ENCODE data around the gene MTMR8. TPM values are rescaled to one million over a fixed set of nuclear protein-coding genes. Genes with fewer than 3 reads are reported as not detected.

MTMR8 gene
- total and polyA plus RNA-seq, 2 donors (not counting 3 experiments of a cell fraction or from before 2014, with no cell fraction given) = 0.23 to 0.75 TPM

DNA sequence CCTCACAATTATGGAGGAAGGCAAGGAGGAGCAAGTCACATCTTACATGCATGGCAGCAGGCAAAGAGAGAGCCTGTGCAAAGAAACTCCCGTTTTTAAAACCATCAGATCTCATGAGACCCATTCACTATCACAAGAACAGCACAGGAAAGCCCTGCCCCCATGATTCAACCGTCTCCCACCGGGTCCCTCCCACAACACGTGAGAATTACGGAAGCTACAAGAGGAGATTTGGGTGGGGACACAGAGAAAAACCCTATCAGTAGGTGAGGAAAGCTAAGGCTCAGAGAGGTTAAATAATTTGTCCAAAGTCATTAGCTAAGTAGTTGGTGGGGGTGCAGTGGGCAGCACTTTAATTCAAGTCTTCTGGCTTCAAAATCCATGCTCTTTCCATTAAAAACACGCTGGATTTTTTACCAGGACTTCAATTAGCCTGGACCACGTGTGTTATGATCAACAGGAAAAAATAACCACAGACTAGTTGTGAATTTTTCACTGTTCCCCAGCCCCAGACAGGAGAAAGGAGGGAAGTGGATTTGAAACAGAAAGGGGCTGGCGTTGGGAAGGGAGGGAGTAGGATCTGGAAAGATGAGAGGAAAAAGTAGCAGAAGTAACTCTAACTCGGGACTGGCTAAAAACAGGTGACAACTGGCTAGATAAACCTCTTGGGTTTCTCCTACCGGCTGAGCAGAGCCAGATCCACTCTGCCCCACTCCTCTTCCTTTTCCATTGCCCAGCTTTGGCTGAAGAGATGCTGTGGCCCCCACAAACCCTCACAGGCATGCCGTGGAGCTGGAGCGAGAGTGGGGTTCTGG, 986 bp downstream of the MTMR8 start:
- no peak for DNase-seq (ENCODE audit: low read depth, low spot score)
- Histone ChIP-seq H2AFZ (ENCODE audit: low read depth, low read length) (peak overlapping the region; percentile 27), H3K79me2 (ENCODE audit: control insufficient read depth, insufficient read depth, low read length) (no peaks in the 10 kb centered on the region), H4K20me1 (replicated peaks; ENCODE audit: control insufficient read depth, extremely low read depth, insufficient read depth, low read length) (no peaks in the 10 kb centered on the region), H3K4me1 (ENCODE audit: control insufficient read depth, extremely low read depth, insufficient read depth, low read length) (no peaks in the 10 kb centered on the region), H3K4me2 (ENCODE audit: insufficient read depth, low read length) (no peak overlapping the region), H3K9me3 (replicated peaks; ENCODE audit: control insufficient read depth, insufficient read depth, low read length) (no peaks in the 10 kb centered on the region), H3K36me3 (ENCODE audit: control insufficient read depth in 2 of 2, extremely low read depth in 1 of 2, insufficient read depth in 2 of 2, low read length in 2 of 2) (no peaks in the 10 kb centered on the region), H3K27ac (ENCODE audit: insufficient read depth, low read depth, low read length) (no peak overlapping the region), H3K4me3 (replicated peaks in 1 of 3; ENCODE audit: insufficient read depth in 1 of 3, low read depth in 1 of 3, low read length in 3 of 3) (no peak overlapping the region), H3K27me3 (ENCODE audit: control insufficient read depth in 2 of 2, insufficient read depth in 2 of 2, low read length in 2 of 2) (no peaks in the 10 kb centered on the region), H3K9ac (replicated peaks; ENCODE audit: extremely low read depth, insufficient read depth, low read length) (no peak overlapping the region), H3K9me1 (replicated peaks; ENCODE audit: control insufficient read depth, extremely low read depth, insufficient read depth, low read length) (no peaks in the 10 kb centered on the region)
- BruUV-seq (replicated peaks) = no TSS peak
- POLR2A ChIA-PET = no interaction called here
- TF ChIP-seq FOS (IDR thresholded peaks at IDR 0.05; ENCODE audit: borderline replicate concordance, insufficient read depth, low read length) = no peak
- no peak for TF ChIP-seq EZH2 (IDR thresholded peaks at IDR 0.05; ENCODE audit: borderline replicate concordance, low read depth, low read length, severe bottlenecking)
- no peak for TF ChIP-seq JUN (IDR thresholded peaks at IDR 0.05; ENCODE audit: borderline replicate concordance, insufficient read depth, insufficient read length, low read depth)
- no peak for TF ChIP-seq POLR2A (IDR thresholded peaks at IDR 0.05; ENCODE audit: low read depth, low read length)
- no peak for TF ChIP-seq MAX (IDR thresholded peaks at IDR 0.05; ENCODE audit: insufficient read depth, insufficient read length)
- TF ChIP-seq, protein P1, sequence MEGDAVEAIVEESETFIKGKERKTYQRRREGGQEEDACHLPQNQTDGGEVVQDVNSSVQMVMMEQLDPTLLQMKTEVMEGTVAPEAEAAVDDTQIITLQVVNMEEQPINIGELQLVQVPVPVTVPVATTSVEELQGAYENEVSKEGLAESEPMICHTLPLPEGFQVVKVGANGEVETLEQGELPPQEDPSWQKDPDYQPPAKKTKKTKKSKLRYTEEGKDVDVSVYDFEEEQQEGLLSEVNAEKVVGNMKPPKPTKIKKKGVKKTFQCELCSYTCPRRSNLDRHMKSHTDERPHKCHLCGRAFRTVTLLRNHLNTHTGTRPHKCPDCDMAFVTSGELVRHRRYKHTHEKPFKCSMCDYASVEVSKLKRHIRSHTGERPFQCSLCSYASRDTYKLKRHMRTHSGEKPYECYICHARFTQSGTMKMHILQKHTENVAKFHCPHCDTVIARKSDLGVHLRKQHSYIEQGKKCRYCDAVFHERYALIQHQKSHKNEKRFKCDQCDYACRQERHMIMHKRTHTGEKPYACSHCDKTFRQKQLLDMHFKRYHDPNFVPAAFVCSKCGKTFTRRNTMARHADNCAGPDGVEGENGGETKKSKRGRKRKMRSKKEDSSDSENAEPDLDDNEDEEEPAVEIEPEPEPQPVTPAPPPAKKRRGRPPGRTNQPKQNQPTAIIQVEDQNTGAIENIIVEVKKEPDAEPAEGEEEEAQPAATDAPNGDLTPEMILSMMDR (IDR thresholded peaks at IDR 0.05; ENCODE audit: extremely low read depth in 1 of 2, insufficient read depth in 1 of 2, low read depth in 1 of 2, low read length in 2 of 2) = no peak
- TF ChIP-seq GATA2 (IDR thresholded peaks at IDR 0.05; ENCODE audit: insufficient read depth, insufficient read length, low read depth, low read length) = no peak
- TF ChIP-seq POLR2AphosphoS5 (IDR thresholded peaks at IDR 0.05; ENCODE audit: insufficient read depth, low read depth, low read length) = no peak
- TF ChIP-seq MYC (IDR thresholded peaks at IDR 0.05; ENCODE audit: low read depth, low read length) = no peak
- no peak for FAIRE-seq
- intact Hi-C loops (cut with micrococcal nuclease) = loop anchor here (10.0 kb wide), 1 partner anchor 189 kb away; the partner anchor contains the start of gene AMER1
- CTCF ChIA-PET = no interaction called here
- dilution Hi-C loops (cut with MboI; ENCODE audit: extremely low pct_ligation_motif_present, low sequenced_read_pairs) = no loop called here

Data from endothelial cell of umbilical vein (primary cell).